AG09309 (cell line): Measurements from ENCODE around the gene CACNA1C.

Experiments used
- DNase-seq: peaks from one replicate; pipeline ENCODE4 v3.0.0-alpha.2; 2010; ENCODE audit warnings: low read depth
- H3K4me3 ChIP-seq: 2 replicates; pipeline ENCODE4 v1.5.1; 2011; ENCODE audit warnings: mild to moderate bottlenecking, low read depth, low read length, moderate library complexity; ENCODE audit not compliant: control insufficient read depth
- TF ChIP-seq, protein P1 (sequence below): IDR thresholded peaks from 2 replicates; pipeline ENCODE4 v1.5.1; 2011; ENCODE audit warnings: mild to moderate bottlenecking, low read depth, low read length, inconsistent platforms; ENCODE audit not compliant: insufficient read depth, control insufficient read depth; ENCODE audit errors: missing control alignments

Gene CACNA1C

DNA sequence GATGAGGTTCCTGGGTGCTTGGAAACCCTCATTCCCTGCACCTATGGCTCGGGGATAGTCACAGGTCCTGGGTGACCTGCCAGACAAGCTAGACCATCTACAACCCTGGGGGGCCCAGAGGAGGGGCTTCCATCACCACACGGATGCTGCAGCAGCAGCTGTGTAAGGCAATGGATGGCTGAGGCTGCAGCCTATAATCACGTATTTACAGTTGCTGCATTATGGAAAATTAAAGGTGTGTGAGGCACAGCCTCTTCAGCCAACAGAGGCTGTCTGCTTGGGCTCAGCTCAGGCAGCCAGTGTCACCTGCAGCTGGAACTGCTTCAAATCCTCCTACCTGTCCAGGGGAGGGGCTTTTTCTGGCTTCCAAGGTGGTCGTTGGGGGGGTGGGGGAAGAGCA, 268.1 kb downstream of the CACNA1C start:
- DNase-seq = no peak
- no peak overlapping the region for H3K4me3 ChIP-seq
- TF ChIP-seq, protein P1, sequence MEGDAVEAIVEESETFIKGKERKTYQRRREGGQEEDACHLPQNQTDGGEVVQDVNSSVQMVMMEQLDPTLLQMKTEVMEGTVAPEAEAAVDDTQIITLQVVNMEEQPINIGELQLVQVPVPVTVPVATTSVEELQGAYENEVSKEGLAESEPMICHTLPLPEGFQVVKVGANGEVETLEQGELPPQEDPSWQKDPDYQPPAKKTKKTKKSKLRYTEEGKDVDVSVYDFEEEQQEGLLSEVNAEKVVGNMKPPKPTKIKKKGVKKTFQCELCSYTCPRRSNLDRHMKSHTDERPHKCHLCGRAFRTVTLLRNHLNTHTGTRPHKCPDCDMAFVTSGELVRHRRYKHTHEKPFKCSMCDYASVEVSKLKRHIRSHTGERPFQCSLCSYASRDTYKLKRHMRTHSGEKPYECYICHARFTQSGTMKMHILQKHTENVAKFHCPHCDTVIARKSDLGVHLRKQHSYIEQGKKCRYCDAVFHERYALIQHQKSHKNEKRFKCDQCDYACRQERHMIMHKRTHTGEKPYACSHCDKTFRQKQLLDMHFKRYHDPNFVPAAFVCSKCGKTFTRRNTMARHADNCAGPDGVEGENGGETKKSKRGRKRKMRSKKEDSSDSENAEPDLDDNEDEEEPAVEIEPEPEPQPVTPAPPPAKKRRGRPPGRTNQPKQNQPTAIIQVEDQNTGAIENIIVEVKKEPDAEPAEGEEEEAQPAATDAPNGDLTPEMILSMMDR = no peak

DNA sequence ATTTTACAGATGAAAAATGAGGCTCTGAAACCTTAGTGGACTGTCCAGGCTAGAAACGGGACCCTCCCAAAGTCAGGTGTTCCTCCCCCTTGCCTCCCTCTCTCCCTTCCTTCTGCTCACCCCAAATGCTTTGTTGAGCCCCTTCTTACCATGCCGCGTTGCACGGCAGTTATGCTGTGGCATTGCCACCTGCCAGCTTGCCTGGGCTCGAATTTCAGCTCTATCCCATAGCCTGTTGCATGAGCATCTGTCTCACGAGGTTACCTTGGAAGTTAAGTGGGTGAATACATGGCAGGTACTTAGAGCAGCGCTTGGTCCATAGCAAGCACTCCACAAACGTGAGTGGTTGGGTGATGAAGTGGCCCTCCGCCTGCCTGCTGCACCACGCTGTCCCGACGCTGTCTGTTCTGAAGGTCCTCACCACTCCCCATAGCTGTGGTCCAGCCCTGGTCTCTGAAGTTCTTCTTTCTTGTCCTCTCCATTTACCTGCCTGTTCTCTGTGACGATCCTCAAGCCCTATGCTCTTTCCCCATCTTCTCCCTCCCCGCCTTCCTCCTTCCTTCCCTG, 269.9 kb downstream of the CACNA1C start:
- no peak for DNase-seq

DNA sequence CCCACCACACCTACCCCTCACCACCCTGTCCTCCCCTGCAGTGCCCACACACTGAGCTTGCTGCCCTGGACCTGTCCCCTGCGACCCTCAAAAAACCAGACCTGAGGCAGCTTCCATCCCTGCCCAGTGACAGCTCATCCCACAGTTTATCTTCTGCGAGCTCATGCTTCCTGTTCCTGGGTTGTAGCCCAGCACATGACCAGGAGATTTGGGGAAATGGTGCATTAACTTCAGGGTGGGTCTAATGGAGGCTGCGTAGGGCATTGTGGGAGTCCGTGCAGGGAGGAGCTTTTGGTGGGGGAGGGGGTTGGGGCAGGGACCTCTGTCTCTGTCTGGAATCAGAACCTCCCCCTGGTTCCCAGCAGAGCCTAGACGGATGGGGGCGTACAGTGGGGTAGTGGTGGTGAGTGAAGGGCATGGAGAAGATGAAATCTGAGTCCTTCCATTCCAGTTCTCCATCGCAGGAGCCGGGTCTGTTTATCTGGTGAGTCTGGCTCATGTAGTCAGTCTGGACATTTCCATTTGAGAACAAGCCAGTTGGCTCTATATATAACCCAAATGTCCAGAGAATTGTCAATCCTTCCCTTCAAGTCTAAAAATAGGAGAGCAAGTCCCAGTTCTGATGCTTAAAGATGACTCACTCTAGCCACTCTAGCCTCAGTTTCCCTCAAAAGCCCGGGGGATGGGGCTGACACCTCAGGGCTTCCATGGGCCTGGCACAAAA, 270.9 kb downstream of the CACNA1C start:
- TF ChIP-seq, protein P1 = no peak
- no peak for DNase-seq

More for the DNA sequence above, 269.9 kb downstream of the CACNA1C start:
- TF ChIP-seq, protein P1 = no peak
- no peak overlapping the region for H3K4me3 ChIP-seq

DNA sequence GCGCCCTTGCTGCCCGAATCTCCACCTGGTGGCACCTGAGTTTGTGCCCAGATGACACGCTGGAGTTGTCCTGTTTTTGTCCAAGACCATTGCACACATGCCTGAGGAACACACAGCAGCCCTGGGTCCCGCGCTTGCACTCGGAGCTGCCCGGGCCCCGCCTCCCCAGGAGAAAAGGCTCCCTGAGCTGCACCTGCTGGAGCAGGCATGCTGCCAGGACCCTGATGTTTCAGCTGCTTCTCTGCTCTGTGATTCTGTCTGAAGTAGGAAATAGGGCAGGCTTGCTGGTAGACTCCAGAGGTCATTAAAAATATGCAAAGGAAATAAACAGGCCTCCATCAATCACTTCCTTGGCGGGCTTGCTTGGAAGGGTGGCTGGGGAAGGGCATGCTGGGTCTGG, 271.6 kb downstream of the CACNA1C start:
- TF ChIP-seq, protein P1 = no peak
- no peak for DNase-seq
- no peak overlapping the region for H3K4me3 ChIP-seq

More for the DNA sequence above, 270.9 kb downstream of the CACNA1C start:
- no peak overlapping the region for H3K4me3 ChIP-seq

DNA sequence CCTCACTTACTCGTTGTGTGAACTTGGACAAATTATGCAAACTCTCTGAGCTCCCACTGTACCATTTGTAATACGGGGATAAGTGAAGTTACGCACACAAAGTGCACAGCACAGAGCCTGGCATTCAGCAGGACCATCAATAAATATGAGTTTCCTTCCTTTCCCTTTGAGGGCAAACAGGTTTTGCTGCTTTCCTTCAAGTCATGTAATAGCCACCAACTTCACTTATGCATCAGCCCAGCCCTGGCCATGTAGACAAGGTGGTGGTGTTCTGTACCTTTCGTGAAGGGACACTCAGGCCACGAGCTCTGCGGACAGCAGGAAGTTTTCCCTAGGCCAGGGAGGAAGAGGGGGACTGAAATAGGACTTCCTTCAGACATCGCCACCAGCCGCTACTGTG, 272.7 kb downstream of the CACNA1C start:
- DNase-seq = no peak
- H3K4me3 ChIP-seq = no peak overlapping the region
- TF ChIP-seq, protein P1 = no peak

DNA sequence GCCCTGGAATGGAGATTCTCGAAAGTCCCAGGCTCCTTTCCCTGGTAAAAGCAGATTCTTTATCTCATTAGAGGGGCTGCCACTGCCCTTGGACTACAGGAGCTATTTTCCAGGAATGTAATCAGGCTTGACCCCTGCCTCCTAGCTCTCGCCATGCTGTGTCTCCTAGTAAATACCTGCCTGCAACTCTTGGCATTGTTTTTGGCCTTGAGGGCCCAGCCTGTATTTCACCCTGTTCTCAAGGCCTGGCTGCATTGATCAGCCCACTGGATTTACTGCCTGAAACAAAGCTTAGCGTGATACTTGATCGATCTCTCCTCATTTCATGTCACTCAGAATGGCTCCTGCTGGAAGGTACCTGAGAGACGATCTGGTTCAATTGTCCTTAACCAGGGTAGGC, 273.7 kb downstream of the CACNA1C start:
- DNase-seq = no peak
- TF ChIP-seq, protein P1 = no peak
- H3K4me3 ChIP-seq = no peak overlapping the region
